Measurements from ENCODE around the gene ZFR2. TPM values are rescaled to one million over a fixed set of nuclear protein-coding genes. Genes with fewer than 3 reads are reported as not detected.

Gene ZFR2
- total RNA-seq, 1 experiment from 2014 or later, result not detected

DNA sequence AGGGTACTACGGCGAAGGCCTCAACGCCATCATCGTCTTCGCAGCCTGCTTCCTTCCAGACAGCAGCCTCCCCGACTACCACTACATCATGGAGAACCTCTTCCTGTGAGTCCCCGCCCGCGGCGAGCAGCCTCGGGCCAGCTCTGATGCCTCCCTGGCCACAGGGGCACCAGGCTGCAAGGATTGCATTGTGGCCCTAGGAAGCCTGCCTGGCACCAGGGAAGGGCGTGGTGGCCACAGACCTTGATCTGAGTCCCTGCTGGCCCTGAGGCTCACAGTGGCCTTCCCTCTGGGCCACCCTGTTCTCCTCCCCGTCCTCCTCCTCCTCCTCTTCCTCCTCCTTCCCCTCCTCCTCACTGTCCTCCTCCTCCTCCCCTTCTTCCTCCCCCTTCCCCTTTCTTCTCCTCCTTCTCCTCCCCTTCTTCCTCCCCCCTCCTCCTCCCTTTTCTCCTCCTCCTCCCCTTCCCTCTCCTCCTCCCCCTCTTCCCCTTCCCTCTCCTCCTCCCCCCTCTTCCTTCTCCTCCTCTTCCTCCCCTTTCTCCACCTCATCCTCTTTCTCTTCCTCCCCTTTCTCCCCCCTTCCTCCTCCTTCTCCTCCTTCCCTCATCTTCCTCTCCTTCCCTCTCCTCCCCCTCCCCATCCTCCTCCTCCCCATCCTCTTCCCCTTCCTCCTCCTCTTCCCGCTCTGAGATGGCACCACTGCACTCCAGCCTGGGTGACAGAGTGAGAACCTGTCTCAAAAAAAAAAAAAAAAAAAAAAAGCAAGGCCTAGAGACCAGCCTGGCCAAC, 39.6 kb upstream of the ZFR2 start:
- no TSS peak for BruUV-seq (replicated peaks)

DNA sequence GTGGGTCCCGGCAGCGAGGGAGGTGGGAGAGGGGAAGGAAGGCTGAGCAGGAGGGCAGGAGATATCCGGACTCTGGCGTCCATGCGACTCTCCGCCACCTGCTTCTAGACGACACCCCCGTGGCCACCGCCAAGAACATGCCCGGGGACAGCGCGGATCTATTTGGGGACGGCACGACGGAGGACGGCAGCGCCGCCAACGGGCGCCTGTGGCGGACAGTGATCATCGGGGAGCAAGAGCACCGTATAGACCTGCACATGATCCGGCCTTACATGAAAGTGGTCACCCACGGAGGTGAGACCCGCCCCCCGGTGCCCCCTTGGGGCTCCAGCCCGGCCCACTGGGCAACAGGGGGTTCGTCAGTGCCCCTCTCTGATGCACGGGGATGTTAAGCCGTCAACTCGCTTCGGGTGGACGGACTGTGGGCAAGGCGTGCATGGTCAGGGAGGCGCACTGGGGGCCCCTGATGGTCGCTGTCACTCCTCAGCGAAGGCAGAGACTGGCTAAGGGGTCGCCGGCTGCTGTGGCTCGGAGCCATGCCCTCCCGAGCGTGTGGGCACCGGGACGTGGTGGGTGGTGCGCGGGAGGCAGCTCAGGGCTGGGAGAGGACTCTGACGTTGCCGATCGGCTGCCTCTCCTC, 38.9 kb upstream of the ZFR2 start:
- no TSS peak for BruUV-seq (replicated peaks)
- no peak for DNase-seq
- no peaks in the 10 kb centered on the region for H3K27me3 Mint-ChIP-seq (ENCODE audit: unreplicated experiment)
- H3K36me3 Mint-ChIP-seq (ENCODE audit: insufficient read depth, unreplicated experiment), result no peaks in the 10 kb centered on the region
- TF ChIP-seq, protein P1, sequence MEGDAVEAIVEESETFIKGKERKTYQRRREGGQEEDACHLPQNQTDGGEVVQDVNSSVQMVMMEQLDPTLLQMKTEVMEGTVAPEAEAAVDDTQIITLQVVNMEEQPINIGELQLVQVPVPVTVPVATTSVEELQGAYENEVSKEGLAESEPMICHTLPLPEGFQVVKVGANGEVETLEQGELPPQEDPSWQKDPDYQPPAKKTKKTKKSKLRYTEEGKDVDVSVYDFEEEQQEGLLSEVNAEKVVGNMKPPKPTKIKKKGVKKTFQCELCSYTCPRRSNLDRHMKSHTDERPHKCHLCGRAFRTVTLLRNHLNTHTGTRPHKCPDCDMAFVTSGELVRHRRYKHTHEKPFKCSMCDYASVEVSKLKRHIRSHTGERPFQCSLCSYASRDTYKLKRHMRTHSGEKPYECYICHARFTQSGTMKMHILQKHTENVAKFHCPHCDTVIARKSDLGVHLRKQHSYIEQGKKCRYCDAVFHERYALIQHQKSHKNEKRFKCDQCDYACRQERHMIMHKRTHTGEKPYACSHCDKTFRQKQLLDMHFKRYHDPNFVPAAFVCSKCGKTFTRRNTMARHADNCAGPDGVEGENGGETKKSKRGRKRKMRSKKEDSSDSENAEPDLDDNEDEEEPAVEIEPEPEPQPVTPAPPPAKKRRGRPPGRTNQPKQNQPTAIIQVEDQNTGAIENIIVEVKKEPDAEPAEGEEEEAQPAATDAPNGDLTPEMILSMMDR (IDR thresholded peaks at IDR 0.05; ENCODE audit: unreplicated experiment), result no peak
- CTCF ChIA-PET, result interaction anchor here (0.5 kb wide), 1 partner anchor 109 kb away, joined by 3 read pairs; no protein-coding TSS in a partner anchor
- no peaks in the 10 kb centered on the region for H3K9me3 Mint-ChIP-seq (ENCODE audit: low read depth, unreplicated experiment)
- H3K27ac Mint-ChIP-seq (ENCODE audit: unreplicated experiment), result no peak overlapping the region
- H3K4me3 Mint-ChIP-seq (ENCODE audit: low read depth, unreplicated experiment), result no peak overlapping the region
- intact Hi-C loops (cut with micrococcal nuclease; ENCODE audit: unreplicated experiment), result no loop called here
- H3K4me1 Mint-ChIP-seq (ENCODE audit: low read depth, unreplicated experiment), result no peaks in the 10 kb centered on the region

More for the DNA sequence above, 39.6 kb upstream of the ZFR2 start:
- DNase-seq, result no peak
- H3K36me3 Mint-ChIP-seq (ENCODE audit: insufficient read depth, unreplicated experiment), result no peaks in the 10 kb centered on the region
- no peaks in the 10 kb centered on the region for H3K9me3 Mint-ChIP-seq (ENCODE audit: low read depth, unreplicated experiment)
- H3K27ac Mint-ChIP-seq (ENCODE audit: unreplicated experiment), result no peak overlapping the region
- H3K4me1 Mint-ChIP-seq (ENCODE audit: low read depth, unreplicated experiment), result no peaks in the 10 kb centered on the region
- TF ChIP-seq, protein P1 (IDR thresholded peaks at IDR 0.05; ENCODE audit: unreplicated experiment), result no peak
- no peak overlapping the region for H3K4me3 Mint-ChIP-seq (ENCODE audit: low read depth, unreplicated experiment)
- intact Hi-C loops (cut with micrococcal nuclease; ENCODE audit: unreplicated experiment), result no loop called here
- CTCF ChIA-PET, result no interaction called here
- no peaks in the 10 kb centered on the region for H3K27me3 Mint-ChIP-seq (ENCODE audit: unreplicated experiment)

DNA sequence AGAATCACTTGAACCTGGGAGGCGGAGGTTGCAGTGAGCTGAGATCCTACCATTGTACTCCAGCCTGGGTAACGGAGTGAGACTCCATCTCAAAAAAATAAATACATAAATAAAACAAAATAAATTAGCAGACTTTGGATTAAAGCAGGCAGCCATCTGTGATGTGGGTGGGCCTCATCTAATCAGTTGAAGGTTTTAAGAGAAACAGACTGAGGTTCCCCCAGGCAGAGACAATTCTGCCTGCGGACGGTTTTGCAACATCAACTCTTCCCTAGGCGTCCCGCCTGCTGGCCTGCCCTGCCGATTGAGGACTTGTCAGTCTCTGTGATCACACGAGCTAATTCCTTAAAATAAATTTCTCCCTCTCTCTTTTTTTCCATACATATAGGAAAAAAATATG, 35.4 kb upstream of the ZFR2 start:
- CTCF ChIA-PET, result no interaction called here
- Mint-ChIP-seq H3K27me3 (ENCODE audit: unreplicated experiment) (peaks cover 3% of the 10 kb centered on the region), H3K4me3 (ENCODE audit: low read depth, unreplicated experiment) (no peak overlapping the region), H3K9me3 (ENCODE audit: low read depth, unreplicated experiment) (no peaks in the 10 kb centered on the region), H3K4me1 (ENCODE audit: low read depth, unreplicated experiment) (no peaks in the 10 kb centered on the region), H3K36me3 (ENCODE audit: insufficient read depth, unreplicated experiment) (no peaks in the 10 kb centered on the region), H3K27ac (ENCODE audit: unreplicated experiment) (no peak overlapping the region)
- BruUV-seq (replicated peaks), result no TSS peak
- intact Hi-C loops (cut with micrococcal nuclease; ENCODE audit: unreplicated experiment), result no loop called here
- TF ChIP-seq, protein P1 (IDR thresholded peaks at IDR 0.05; ENCODE audit: unreplicated experiment), result no peak
- DNase-seq, result no peak

DNA sequence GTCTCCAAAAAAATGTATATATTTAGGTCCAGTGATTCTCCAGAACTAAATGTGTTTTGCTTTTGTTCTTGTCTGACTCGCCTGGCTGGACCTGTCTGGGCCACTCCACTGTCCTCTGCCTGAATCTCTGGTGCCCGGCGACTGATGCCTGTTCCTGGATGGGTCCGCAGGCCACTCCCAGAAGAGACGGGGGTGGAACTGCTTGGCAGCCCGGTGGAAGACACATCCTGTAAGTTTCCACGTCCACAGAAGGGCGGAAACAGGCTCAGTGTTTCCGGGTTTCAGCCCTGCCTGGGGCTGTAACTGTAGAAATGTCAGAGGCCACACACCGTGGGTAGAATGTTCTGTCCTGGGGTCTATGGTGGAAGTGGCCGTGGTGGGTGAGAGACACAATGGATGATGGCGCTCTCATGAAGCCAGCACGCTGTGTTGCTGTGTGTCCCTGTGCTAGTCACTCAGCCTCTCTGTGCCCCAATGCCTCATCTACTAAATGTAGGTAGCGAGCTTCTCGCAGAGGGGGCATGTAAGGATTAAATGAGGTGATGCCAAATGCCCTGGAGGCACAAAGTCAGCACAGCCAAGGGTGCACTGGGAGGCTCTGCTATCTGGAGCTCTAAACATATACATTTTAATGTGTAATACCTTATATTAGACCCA, 33.6 kb upstream of the ZFR2 start:
- Mint-ChIP-seq H3K9me3 (ENCODE audit: low read depth, unreplicated experiment) (no peaks in the 10 kb centered on the region), H3K27me3 (ENCODE audit: unreplicated experiment) (peaks cover 13% of the 10 kb centered on the region), H3K4me3 (ENCODE audit: low read depth, unreplicated experiment) (no peak overlapping the region), H3K27ac (ENCODE audit: unreplicated experiment) (no peak overlapping the region), H3K4me1 (ENCODE audit: low read depth, unreplicated experiment) (no peaks in the 10 kb centered on the region), H3K36me3 (ENCODE audit: insufficient read depth, unreplicated experiment) (no peaks in the 10 kb centered on the region)
- TF ChIP-seq, protein P1 (IDR thresholded peaks at IDR 0.05; ENCODE audit: unreplicated experiment), result no peak
- no peak for DNase-seq
- intact Hi-C loops (cut with micrococcal nuclease; ENCODE audit: unreplicated experiment), result no loop called here
- CTCF ChIA-PET, result interaction anchor here (0.5 to 0.6 kb wide), 2 partner anchors 22 to 207 kb away, joined by 3 to 5 read pairs; partner anchors contain the start of gene ATCAY
- no TSS peak for BruUV-seq (replicated peaks)

Data from Calu3 (cell line).